Head of caudate nucleus (tissue), 42 donors: ENCODE results near the gene NR3C1.
"Not testable (repeated sequence)": the region's sequence is repeated elsewhere in the genome, so short reads cannot be mapped to it uniquely, and the experiment has no call there.

Source experiments
- DNase-seq, 42 donors: peaks; one replicate each; pipeline versions ENCODE4 v3.0.0 to v3.0.0-alpha.2; 2020 to 2021; ENCODE audit warnings: mixed read lengths in 7 of 42
- intact Hi-C: fragments of 100-400 bp; cut with DNase I; formaldehyde crosslinking; loops from one replicate; pipeline ENCODE4 v1.15.0; 2022

Gene NR3C1

GRCh38 chr5:143347698-143348344, 55.7 kb downstream of the NR3C1 start:
- DNase-seq, result no peak
- intact Hi-C loops, result no loop called here

GRCh38 chr5:143347046-143347445, 56.4 kb downstream of the NR3C1 start:
- no peak for DNase-seq
- intact Hi-C loops, result no loop called here

DNA sequence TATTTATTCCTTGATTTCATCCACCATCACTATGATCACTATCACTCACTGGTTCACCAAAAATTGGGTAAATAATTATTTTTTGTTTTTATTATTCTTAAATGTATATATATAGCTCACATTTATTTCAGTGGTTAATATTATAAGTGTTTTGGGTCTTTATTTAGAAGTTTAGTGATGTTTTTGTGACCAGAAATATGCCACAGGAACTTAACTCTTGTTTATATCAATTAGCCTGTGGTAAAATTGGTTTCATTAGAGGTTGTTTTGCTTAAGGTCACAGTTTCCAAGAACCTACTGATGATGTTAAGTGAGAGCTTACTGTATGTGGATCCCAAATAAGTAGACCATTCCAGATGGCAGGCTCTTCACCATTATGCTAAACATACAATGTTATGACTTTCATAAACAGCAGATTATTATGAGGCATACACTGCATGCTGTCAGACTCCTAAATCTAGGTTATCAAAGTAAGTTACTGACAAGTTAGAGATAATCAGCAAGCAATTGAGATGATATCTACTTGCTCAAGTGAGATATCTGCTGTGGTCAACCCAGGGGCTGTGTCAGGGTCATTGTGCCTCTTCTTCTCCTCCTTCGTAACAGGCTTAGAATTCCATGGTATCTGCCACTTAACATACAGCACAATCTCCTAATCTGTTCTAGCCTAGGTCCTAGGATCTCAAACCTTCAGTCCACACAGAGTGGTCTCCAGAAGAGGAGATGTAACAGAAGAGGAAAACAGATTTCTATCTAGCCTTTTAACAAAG, 57.6 kb downstream of the NR3C1 start:
- DNase-seq, result no peak
- intact Hi-C loops, result no loop called here

DNA sequence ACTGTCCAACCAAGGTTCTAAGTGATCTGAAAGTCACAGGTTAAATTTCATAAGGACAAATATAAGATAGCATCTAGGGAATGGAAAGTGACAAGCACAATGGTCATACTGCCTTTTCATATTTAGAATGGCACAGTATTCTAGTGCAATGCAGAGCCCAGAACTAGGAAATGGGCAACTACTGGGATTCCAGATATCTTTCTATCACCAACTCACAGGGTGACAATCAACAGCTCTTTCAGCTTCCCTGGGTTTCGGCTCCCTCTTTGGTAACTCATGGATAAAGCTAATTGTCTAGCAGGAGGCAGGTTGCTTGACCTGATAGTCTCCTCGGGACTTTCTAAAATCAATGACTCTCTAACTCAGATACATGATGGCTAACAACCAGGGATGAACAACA, 60.4 kb downstream of the NR3C1 start:
- no peak for DNase-seq
- intact Hi-C loops, result no loop called here

GRCh38 chr5:143342607-143343006, 60.9 kb downstream of the NR3C1 start:
- intact Hi-C loops, result no loop called here
- no peak for DNase-seq

GRCh38 chr5:143341807-143342570, 61.5 kb downstream of the NR3C1 start:
- no peak for DNase-seq
- intact Hi-C loops, result no loop called here

GRCh38 chr5:143340891-143341685, 62.4 kb downstream of the NR3C1 start:
- intact Hi-C loops, result no loop called here
- DNase-seq, result no peak

GRCh38 chr5:143338658-143339366, 64.7 kb downstream of the NR3C1 start:
- intact Hi-C loops, result no loop called here
- DNase-seq, result no peak

GRCh38 chr5:143337946-143338345, 65.5 kb downstream of the NR3C1 start:
- intact Hi-C loops, result no loop called here
- no peak for DNase-seq

DNA sequence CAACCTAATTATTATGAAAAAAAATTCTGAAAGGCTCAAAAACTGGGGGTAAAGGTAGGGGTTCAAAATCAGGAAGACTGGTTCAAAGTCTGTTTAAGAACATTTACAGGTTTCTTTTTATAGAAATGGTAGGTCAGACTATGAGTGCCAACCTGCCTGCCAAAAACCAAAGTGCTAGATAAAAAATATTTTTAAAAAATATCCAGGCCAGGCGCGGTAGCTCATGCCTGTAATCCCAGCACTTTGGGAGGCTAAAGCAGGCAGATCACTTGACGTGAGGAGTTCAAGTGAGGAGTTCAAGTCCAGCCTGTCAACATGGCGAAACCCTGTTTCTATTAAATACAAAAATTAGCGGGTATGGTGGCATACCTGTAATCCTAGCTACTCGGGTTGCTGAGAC, 67.0 kb downstream of the NR3C1 start:
- no peak for DNase-seq

DNA sequence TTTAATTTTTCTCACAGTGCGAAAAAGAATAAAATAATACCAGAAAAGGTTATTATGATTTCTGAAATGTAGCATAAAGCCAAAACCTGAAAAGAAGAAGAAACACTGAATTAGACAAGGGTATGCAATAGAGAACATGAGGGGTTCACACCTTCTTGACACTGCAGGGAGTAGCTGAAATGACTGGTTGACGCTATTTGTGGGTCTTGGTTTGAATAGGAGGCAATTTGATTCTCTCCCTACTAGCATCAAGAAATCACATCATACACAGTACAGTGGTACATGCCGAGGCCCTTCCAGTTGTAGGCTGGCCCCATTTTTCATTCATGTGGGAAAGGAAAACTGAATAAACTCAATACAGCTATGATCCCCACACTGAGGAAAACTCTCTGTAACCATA, 68.6 kb downstream of the NR3C1 start:
- DNase-seq, result no peak
- intact Hi-C loops, result no loop called here

More for the DNA sequence above, 67.0 kb downstream of the NR3C1 start:
- intact Hi-C loops, result no loop called here

- DNase-seq, intact Hi-C loops: not testable (repeated sequence)
These were observed 69.1 kb downstream of the NR3C1 start for GRCh38 chr5:143334380-143334779.

DNA sequence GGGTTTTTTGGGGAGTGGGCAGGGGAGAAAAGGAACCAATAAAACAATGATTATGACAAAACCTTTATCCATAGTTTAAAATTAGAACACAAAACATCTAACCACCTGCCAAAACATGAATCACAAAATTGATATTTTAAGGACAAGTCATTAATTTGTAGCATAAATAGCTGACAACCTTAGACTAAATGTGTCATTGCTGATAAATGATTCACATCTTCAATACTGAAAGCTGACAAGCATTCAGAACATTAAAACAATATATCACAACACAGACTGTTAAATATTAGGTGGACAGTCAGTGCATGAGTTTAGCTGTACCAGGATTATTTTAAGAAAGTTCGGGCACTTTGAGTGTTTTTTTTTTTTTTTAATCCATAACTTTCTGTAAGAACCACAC, 71.5 kb downstream of the NR3C1 start:
- DNase-seq, result no peak

DNA sequence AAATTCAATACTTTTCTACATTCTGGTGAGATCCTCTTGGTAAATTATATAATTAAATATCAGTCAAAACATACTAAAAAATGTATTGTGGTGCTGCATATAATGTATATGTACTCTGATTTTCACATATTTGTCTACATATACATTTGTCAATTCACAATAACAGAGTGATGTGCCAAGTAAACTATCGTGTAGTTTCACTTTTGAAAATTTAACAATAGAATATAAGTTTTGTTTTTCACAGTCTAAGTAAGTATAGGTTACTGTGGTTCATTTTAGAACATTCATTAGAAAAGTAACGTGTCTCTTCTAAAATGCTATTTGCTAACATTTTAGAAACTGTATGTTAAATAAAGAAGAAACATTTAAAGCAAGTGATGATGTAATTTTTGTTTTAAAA, 73.6 kb downstream of the NR3C1 start:
- intact Hi-C loops, result loop anchor here (10.0 kb wide), 1 partner anchor 65 kb away; no protein-coding TSS in a partner anchor
- DNase-seq, result no peak

More for the DNA sequence above, 71.5 kb downstream of the NR3C1 start:
- intact Hi-C loops, result no loop called here

- intact Hi-C loops, result loop anchor here (10.0 kb wide), 1 partner anchor 66 kb away; no protein-coding TSS in a partner anchor
- DNase-seq, result no peak
These were observed 74.8 kb downstream of the NR3C1 start for GRCh38 chr5:143328589-143329220.

DNA sequence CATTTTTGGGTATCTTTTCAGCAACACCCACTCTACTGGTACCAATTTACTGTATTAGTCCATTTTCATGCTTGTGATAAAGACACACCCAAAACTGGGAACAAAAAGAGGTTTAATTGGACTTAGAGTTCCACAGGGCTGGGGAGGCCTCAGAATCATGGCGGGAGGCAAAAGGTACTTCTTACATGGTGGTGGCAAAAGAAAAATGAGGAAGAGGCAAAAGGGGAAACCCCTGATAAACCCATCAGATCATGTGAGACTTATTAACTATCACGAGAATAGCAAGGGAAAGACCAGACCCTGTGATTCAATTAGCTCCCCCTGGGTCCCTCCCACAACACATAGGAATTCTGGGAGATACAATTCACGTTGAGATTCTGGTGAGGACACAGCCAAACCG, 78.4 kb downstream of the NR3C1 start:
- not testable (repeated sequence) for DNase-seq
- intact Hi-C loops, result loop anchor here (10.0 kb wide), 1 partner anchor 70 kb away; no protein-coding TSS in a partner anchor

- intact Hi-C loops, result loop anchor here (10.0 kb wide), 1 partner anchor 72 kb away; no protein-coding TSS in a partner anchor
- DNase-seq, result not testable (repeated sequence)
These were observed 80.4 kb downstream of the NR3C1 start for GRCh38 chr5:143322931-143323630.
